ENCODE results near the gene FBXW2. TPM values are rescaled to one million over a fixed set of nuclear protein-coding genes. Genes with fewer than 3 reads are reported as not detected.

FBXW2 gene
- total RNA-seq, 4 donors from 2014 or later: 46.9 to 54.8 (median 50.1) TPM

- Histone ChIP-seq H3K36me3 (no peaks in the 10 kb centered on the region), H3K27ac (peak overlapping the region in 1 of 3 donors; percentile 18), H3K4me1 (peaks cover 27 to 45% of the 10 kb centered on the region in 2 donors), H3K4me3 (replicated peaks in 1 of 3) (no peak overlapping the region), H3K9me3 (no peaks in the 10 kb centered on the region), H3K27me3 (no peaks in the 10 kb centered on the region)
- TF ChIP-seq CTCF (IDR thresholded peaks at IDR 0.05) (no peak), POLR2A (IDR thresholded peaks at IDR 0.05) (no peak)
- intact Hi-C loops (cut with DNase I): no loop called here
- no peak for DNase-seq
- WGBS, 2 donors: 91% methylated on average over 2 of the region's 2 CpGs
Measured at GRCh38 chr9:120726484-120726883, 66.7 kb downstream of the FBXW2 start.

DNA sequence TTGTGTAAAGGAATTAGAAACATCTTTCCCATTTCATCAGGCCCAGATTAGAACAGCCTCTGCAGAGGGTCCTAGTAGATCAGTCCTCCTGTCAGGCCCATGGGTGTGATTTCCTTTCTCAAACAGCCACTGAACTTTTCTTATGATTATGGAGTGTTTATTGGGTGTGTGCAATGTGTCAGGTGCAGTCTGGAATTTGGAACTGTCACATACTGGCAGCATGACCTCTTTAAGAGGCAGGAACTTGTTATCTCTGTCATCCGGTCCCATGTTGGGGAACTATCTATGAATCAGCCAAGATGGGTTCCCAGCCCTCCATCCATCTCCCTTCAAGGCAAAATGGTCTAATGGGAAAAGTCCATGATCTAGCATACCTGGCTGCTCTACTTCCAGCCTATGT is 67.3 kb downstream of the FBXW2 start:
- Histone ChIP-seq H3K9me3 (no peaks in the 10 kb centered on the region), H3K36me3 (no peaks in the 10 kb centered on the region), H3K27ac (no peak overlapping the region), H3K4me1 (peaks cover 21 to 39% of the 10 kb centered on the region in 2 donors), H3K4me3 (replicated peaks in 1 of 3) (no peak overlapping the region), H3K27me3 (no peaks in the 10 kb centered on the region)
- TF ChIP-seq POLR2A (IDR thresholded peaks at IDR 0.05) (no peak), CTCF (IDR thresholded peaks at IDR 0.05) (no peak)
- intact Hi-C loops (cut with DNase I): no loop called here
- DNase-seq: no peak
- WGBS, 2 donors: 50 to 88% methylated on average over 1 of the region's 1 CpG

DNA sequence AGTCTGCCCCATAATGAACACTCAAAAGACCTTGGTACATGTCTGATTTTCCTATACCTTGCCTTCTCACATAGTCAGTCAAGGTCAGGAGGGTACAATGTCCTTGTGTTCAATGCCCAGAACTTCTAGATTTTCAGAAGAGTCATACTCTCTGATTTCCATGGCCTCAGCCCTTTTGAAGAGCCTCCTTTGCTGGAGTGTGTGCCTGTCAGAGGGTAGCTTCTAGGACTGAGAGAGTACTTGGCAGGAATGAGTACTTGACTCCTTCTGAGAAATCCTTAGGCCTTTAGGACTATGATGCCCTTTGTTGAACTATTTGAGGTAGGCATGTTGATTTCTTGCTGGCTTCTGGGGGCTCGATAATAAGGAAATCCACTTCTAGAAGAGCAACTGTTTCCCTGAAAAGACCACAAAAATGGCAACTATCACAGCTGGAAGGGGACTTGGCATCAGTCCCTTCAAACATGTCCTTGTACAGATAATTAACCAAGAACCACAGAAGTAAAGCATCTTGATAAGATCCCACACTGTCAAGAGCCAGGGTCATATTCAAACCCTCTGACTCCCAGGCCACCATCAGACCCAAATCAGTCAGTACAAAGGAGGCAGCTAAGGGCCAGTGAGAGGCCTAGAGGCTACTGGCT is 68.3 kb downstream of the FBXW2 start:
- intact Hi-C loops (cut with DNase I): no loop called here
- peak overlapping the region in 2 of 3 donors; percentile 64 to 77 for H3K27ac ChIP-seq
- H3K4me1 ChIP-seq: peaks cover 16 to 31% of the 10 kb centered on the region in 2 donors
- DNase-seq: peak in 1 of 2 donors; percentile 17
- no peak overlapping the region for H3K4me3 ChIP-seq (replicated peaks in 1 of 3)
- no peaks in the 10 kb centered on the region for H3K36me3 ChIP-seq
- WGBS, 2 donors: 64 to 79% methylated on average over 1 of the region's 1 CpG
- H3K9me3 ChIP-seq: no peaks in the 10 kb centered on the region
- H3K27me3 ChIP-seq: no peaks in the 10 kb centered on the region
- TF ChIP-seq CTCF (IDR thresholded peaks at IDR 0.05) (no peak), POLR2A (IDR thresholded peaks at IDR 0.05) (no peak)

- intact Hi-C loops (cut with DNase I): no loop called here
- DNase-seq: peak; percentile 59 to 66
- peak overlapping the region in 2 of 3 donors; percentile 64 to 77 for H3K27ac ChIP-seq
- TF ChIP-seq POLR2A (IDR thresholded peaks at IDR 0.05) (peak in 1 of 2 donors; percentile 50), CTCF (IDR thresholded peaks at IDR 0.05) (no peak)
- 28 to 51% methylated on average over 3 of the region's 3 CpGs for WGBS, 2 donors
- no peak overlapping the region for H3K4me3 ChIP-seq (replicated peaks in 1 of 3)
- no peaks in the 10 kb centered on the region for H3K9me3 ChIP-seq
- H3K4me1 ChIP-seq: peaks cover 14 to 25% of the 10 kb centered on the region in 2 donors
- no peaks in the 10 kb centered on the region for H3K27me3 ChIP-seq
- no peaks in the 10 kb centered on the region for H3K36me3 ChIP-seq
Measured at GRCh38 chr9:120723565-120723964, 69.7 kb downstream of the FBXW2 start.

DNA sequence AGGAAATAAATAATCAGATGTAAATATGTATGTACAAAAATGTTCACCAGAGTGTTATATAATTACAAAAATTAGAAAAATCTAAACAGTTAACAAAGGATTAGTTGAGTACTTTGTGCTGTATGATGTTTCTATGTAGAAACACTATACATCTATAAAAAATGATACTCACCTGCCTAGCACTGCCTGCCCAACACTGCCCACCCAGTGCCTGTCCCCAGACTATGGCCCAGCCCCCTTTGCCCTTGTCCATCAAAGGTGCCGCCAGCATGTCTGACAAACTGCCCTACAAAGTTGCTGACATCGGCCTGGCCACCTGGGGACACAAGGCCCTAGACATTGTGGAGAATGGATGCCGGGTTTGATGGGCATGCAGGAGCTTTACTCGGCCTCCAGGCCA is 72.8 kb downstream of the FBXW2 start:
- Histone ChIP-seq H3K27ac (no peak overlapping the region), H3K9me3 (no peaks in the 10 kb centered on the region), H3K27me3 (no peaks in the 10 kb centered on the region), H3K4me3 (replicated peaks in 1 of 3) (no peak overlapping the region), H3K36me3 (no peaks in the 10 kb centered on the region), H3K4me1 (peaks cover 14 to 27% of the 10 kb centered on the region in 2 donors)
- TF ChIP-seq CTCF (IDR thresholded peaks at IDR 0.05) (no peak), POLR2A (IDR thresholded peaks at IDR 0.05) (no peak)
- DNase-seq: no peak
- 88 to 98% methylated on average over 2 to 4 of the region's 4 CpGs for WGBS, 2 donors
- intact Hi-C loops (cut with DNase I): no loop called here
